K562 (cell line): ENCODE results near the gene DCAF12. TPM values are rescaled to one million over a fixed set of nuclear protein-coding genes. Genes with fewer than 3 reads are reported as not detected.

Experiments
- CCNT2 ChIP-seq: IDR thresholded peaks from 2 replicates; pipeline ENCODE4 v1.6.1; 2011; ENCODE audit warnings: borderline replicate concordance, low read depth, mild to moderate bottlenecking, moderate library complexity, mixed read lengths, low read length; ENCODE audit not compliant: insufficient read length; ENCODE audit errors: extremely low read depth
- CSDE1 ChIP-seq, 2 experiments: fragments of 450-650 bp; IDR thresholded peaks; 2 replicates each; pipeline ENCODE4 v1.6.1; 2016; ENCODE audit warnings: mild to moderate bottlenecking in 1 of 2
- DEAF1 ChIP-seq: fragments of 450-650 bp; formaldehyde crosslinking; IDR thresholded peaks from 2 replicates; pipeline ENCODE4 v1.4.0; 2020; ENCODE audit warnings: mild to moderate bottlenecking, moderate library complexity
- E2F6 ChIP-seq, 2 experiments: IDR thresholded peaks; 2 replicates each; pipeline ENCODE4 v1.6.1; 2011; ENCODE audit warnings: borderline replicate concordance in 1 of 2, control low read depth in 1 of 2, low read depth in 1 of 2, low read length in 1 of 2, mild to moderate bottlenecking in 1 of 2, mixed read lengths in 1 of 2, moderate library complexity in 1 of 2; ENCODE audit not compliant: insufficient read depth in 1 of 2, insufficient read length in 1 of 2, poor library complexity in 1 of 2, severe bottlenecking in 1 of 2; ENCODE audit errors: extremely low read depth in 1 of 2
- ETS1 ChIP-seq: conservative IDR thresholded peaks from 2 replicates; pipeline ENCODE4 v1.6.1; 2011; ENCODE audit warnings: low read depth, mild to moderate bottlenecking, low read length; ENCODE audit not compliant: control insufficient read depth
- FUS ChIP-seq: fragments of 200-400 bp; formaldehyde crosslinking; optimal IDR thresholded peaks from 2 replicates; pipeline ENCODE3; 2017; ENCODE audit warnings: low read depth, low read length
- MYC ChIP-seq, 2 experiments: fragments of 250-450 bp in 1 of 2; sonication (Bioruptor Pico) in 1 of 2; IDR thresholded peaks; 2 replicates each; pipeline versions ENCODE4 v1.5.1 to v1.6.1; 2012 to 2021; ENCODE audit warnings: low read depth in 2 of 2, borderline replicate concordance in 1 of 2, improper control_type of control experiment in 1 of 2, low read length in 1 of 2, mild to moderate bottlenecking in 1 of 2, moderate library complexity in 1 of 2
- NR2C2 ChIP-seq, 2 experiments: fragments of 200-800 bp in 1 of 2; sonication (Bioruptor generic) in 1 of 2; sonication (generic) in 1 of 2; formaldehyde crosslinking in 1 of 2; IDR thresholded peaks; 2 replicates each; pipeline versions ENCODE4 v1.6.1 to v1.8.0; 2016 to 2022; ENCODE audit warnings: mild to moderate bottlenecking in 1 of 2, missing compliant biosample characterization in 1 of 2, missing genetic modification characterization in 1 of 2, missing genetic modification reagents in 1 of 2
- PHF8 ChIP-seq: fragments of 200-600 bp; sonication (generic); IDR thresholded peaks from 2 replicates; pipeline ENCODE4 v1.6.1; 2012; ENCODE audit warnings: mixed run types, mild to moderate bottlenecking, inconsistent platforms, low read length, moderate library complexity, borderline replicate concordance
- POLR2G ChIP-seq: fragments of 200-400 bp; formaldehyde crosslinking; IDR thresholded peaks from 2 replicates; pipeline ENCODE4 v1.6.1; 2017; ENCODE audit warnings: low read depth, mild to moderate bottlenecking, antibody characterized with exemption, low read length, moderate library complexity
- PURB ChIP-seq: sonication (generic); formaldehyde crosslinking; IDR thresholded peaks from 2 replicates; pipeline ENCODE4 v1.9.0; 2021; ENCODE audit warnings: low read depth, mild to moderate bottlenecking, missing genetic modification reagents
- RB1 ChIP-seq: fragments of 450-650 bp; IDR thresholded peaks from 2 replicates; pipeline ENCODE4 v1.6.1; 2017; ENCODE audit warnings: low read depth, mild to moderate bottlenecking
- RBM17 ChIP-seq: fragments of 200-400 bp; formaldehyde crosslinking; IDR thresholded peaks from 2 replicates; pipeline ENCODE4 v1.6.1; 2017; ENCODE audit warnings: low read depth, mild to moderate bottlenecking, low read length, borderline replicate concordance
- ZBTB2 ChIP-seq: fragments of 450-650 bp; IDR thresholded peaks from 2 replicates; pipeline ENCODE4 v1.6.1; 2016; ENCODE audit warnings: antibody characterized with exemption
- ZNF740 ChIP-seq, 3 experiments: fragments of 200-800 bp in 1 of 3; sonication (Bioruptor generic) in 1 of 3; sonication (generic) in 1 of 3; formaldehyde crosslinking in 1 of 3; IDR thresholded peaks; 2 replicates each; pipeline versions ENCODE4 v1.6.1 to v1.8.0; 2016 to 2022; ENCODE audit warnings: mild to moderate bottlenecking in 2 of 3, missing compliant biosample characterization in 2 of 3, missing genetic modification characterization in 2 of 3, missing genetic modification reagents in 1 of 3
- polyA plus RNA-seq, 8 experiments: library from polyadenylated mRNA; depleted of rRNA in 4 of 8; stranded (reverse) in 5 of 8; unstranded in 3 of 8; fragments of >200 nt; fragmentation: Nextera tagmentation in 2 of 8; fragmentation: Illumina TruSeq in 1 of 8; extraction: Ambion mirVana in 2 of 8; extraction: Trizol in 1 of 8; gene quantifications; 2 replicates each; pipeline versions ENCODE4 v1.2.1 to v1.2.3, GENCODE V29; 2011 to 2014; ENCODE audit warnings: inconsistent platforms in 1 of 8, missing spikeins in 1 of 8
- total RNA-seq, 7 experiments: library from RNA; depleted of rRNA in 6 of 7; stranded (reverse); fragments of >200 nt in 6 of 7; fragmentation: Illumina TruSeq in 2 of 7; extraction: Trizol in 2 of 7; gene quantifications; 2 replicates each; pipeline versions ENCODE4 v1.2.1 to v1.2.3, GENCODE V29; 2011 to 2021; ENCODE audit warnings: low replicate concordance in 1 of 7

Gene DCAF12
- total and polyA plus RNA-seq, 9 of the 15 experiments (the other 6 are each of a cell fraction or from before 2014, with no cell fraction given), result 10.9 to 59.6 (median 30.8) TPM

- TF ChIP-seq MYC (IDR thresholded peaks at IDR 0.05; ENCODE audit: low read depth, low read length) (no peak; the same call in none of the 2 replicates), MYC (CRISPR knock-in tag; IDR thresholded peaks at IDR 0.05; ENCODE audit: borderline replicate concordance, low read depth) (peak; percentile 79; the same call in 1 of the 2 replicates), ZNF740 (CRISPR knock-in tag; IDR thresholded peaks at IDR 0.05) (0 out of 2 replicates have a peak, but pooled peaks have one; percentile 34), ZNF740 (tag; IDR thresholded peaks at IDR 0.05) (no peak), DEAF1 (CRISPR knock-in tag) (no peak), POLR2G (peak; percentile 91), E2F6 (IDR thresholded peaks at IDR 0.05; ENCODE audit: borderline replicate concordance in 1 of 2, extremely low read depth in 1 of 2, insufficient read depth in 1 of 2, insufficient read length in 1 of 2, low read depth in 1 of 2, low read length in 1 of 2, poor library complexity in 1 of 2, severe bottlenecking in 1 of 2) (peak; percentile 28 to 67), CCNT2 (peak; percentile 20), RBM17 (no peak), NR2C2 (CRISPR knock-in tag; IDR thresholded peaks at IDR 0.05) (no peak), NR2C2 (tag; IDR thresholded peaks at IDR 0.05) (peak; percentile 72), PURB (CRISPR knock-in tag) (no peak), FUS (no peak), CSDE1 (IDR thresholded peaks at IDR 0.05) (peak in 1 of 2 experiments; percentile 33; a peak in 1 of 4 replicates), PHF8 (peak; percentile 55; the same call in 1 of the 2 replicates), ETS1 (0 out of 2 replicates have a peak, but pooled peaks have one; percentile 24), ZBTB2 (peak; percentile 88), RB1 (0 out of 2 replicates have a peak, but pooled peaks have one; percentile 13)
These were observed at the start of gene DCAF12 (continued) for GRCh38 chr9:34126207-34127034.
